A673 (cell line): ENCODE results near the gene PELI1. TPM values are rescaled to one million over a fixed set of nuclear protein-coding genes. Genes with fewer than 3 reads are reported as not detected.

Source experiments
- BruUV-seq: library from RNA; stranded (reverse); fragments of 400-500 nt; replicated peaks from 2 replicates; lab custom pipeline; 2021; lab: Mats Ljungman, UMichigan
- CTCF ChIA-PET: fragments of 300-600 bp; sonication (Branson Sonifier 250); formaldehyde crosslinking; loops from one replicate; lab custom pipeline; 2022; ENCODE audit warnings: antibody characterized with exemption; lab: Charles Lee
- POLR2A ChIA-PET: fragments of 300-600 bp; sonication (Branson Sonifier 250); formaldehyde crosslinking; loops from one replicate; lab custom pipeline; 2022; ENCODE audit warnings: antibody characterized with exemption; ENCODE audit not compliant: low non-redundant PET; lab: Charles Lee
- DNase-seq: peaks from one replicate; pipeline ENCODE4 v3.0.0-alpha.2; 2015; ENCODE audit warnings: low spot score
- H3K27ac ChIP-seq: fragments of 200-600 bp; sonication (generic); 2 replicates; pipeline ENCODE4 v1.5.1; 2016; ENCODE audit warnings: mixed run types, low read depth, mild to moderate bottlenecking, mixed read lengths, antibody characterized with exemption, low read length; ENCODE audit not compliant: poor library complexity, severe bottlenecking
- H3K27me3 ChIP-seq: fragments of 200-600 bp; sonication (generic); replicated peaks from 2 replicates; pipeline ENCODE4 v1.6.1; 2017; ENCODE audit warnings: mixed run types, low read depth, mild to moderate bottlenecking, mixed read lengths, antibody characterized with exemption, low read length; ENCODE audit not compliant: insufficient read depth, poor library complexity
- H3K36me3 ChIP-seq: fragments of 200-600 bp; sonication (generic); 2 replicates; pipeline ENCODE4 v1.6.1; 2016; ENCODE audit warnings: mixed run types, mild to moderate bottlenecking, mixed read lengths, antibody characterized with exemption, low read length; ENCODE audit not compliant: insufficient read depth, poor library complexity, severe bottlenecking
- H3K4me1 ChIP-seq: fragments of 200-600 bp; sonication (generic); 2 replicates; pipeline ENCODE4 v1.6.1; 2017; ENCODE audit warnings: mixed run types, mild to moderate bottlenecking, mixed read lengths, antibody characterized with exemption, low read length; ENCODE audit not compliant: insufficient read depth, poor library complexity, severe bottlenecking
- H3K4me3 ChIP-seq: fragments of 200-600 bp; sonication (generic); 2 replicates; pipeline ENCODE4 v1.5.1; 2016; ENCODE audit warnings: low read depth, mixed run types, mild to moderate bottlenecking, mixed read lengths, low read length; ENCODE audit not compliant: poor library complexity, severe bottlenecking
- H3K9me3 ChIP-seq: fragments of 200-600 bp; sonication (generic); 2 replicates; pipeline ENCODE4 v1.6.1; 2016; ENCODE audit warnings: mixed run types, low read depth, mild to moderate bottlenecking, mixed read lengths, antibody characterized with exemption, low read length; ENCODE audit not compliant: poor library complexity, severe bottlenecking
- EZH2 ChIP-seq: fragments of 200-600 bp; sonication (generic); IDR thresholded peaks from 2 replicates; pipeline ENCODE4 v1.6.1; 2017; ENCODE audit warnings: borderline replicate concordance, low read depth, mild to moderate bottlenecking, mixed read lengths, antibody characterized with exemption, low read length; ENCODE audit not compliant: poor library complexity, severe bottlenecking
- intact Hi-C: fragments of 100-400 bp; cut with micrococcal nuclease; formaldehyde crosslinking; loops from one replicate; pipeline ENCODE4 v1.10.0; 2022; ENCODE audit not compliant: unreplicated experiment
- total RNA-seq: library from RNA; stranded (reverse); gene quantifications from 2 replicates; pipeline ENCODE4 v1.2.3, GENCODE V29; 2021
- TF ChIP-seq, protein P1 (sequence below): fragments of 300-800, 200-600 bp; sonication (generic); conservative IDR thresholded peaks from 2 replicates; pipeline ENCODE4 v1.5.1; 2017; ENCODE audit warnings: low read depth, mild to moderate bottlenecking, antibody characterized with exemption, low read length, moderate library complexity, mixed read lengths

The PELI1 gene
- total RNA-seq, 1 experiment from 2014 or later = 35.1 TPM

GRCh38 chr2:64186699-64187605 lies 42.7 kb upstream of the PELI1 start:
- H3K4me1 ChIP-seq = peaks cover 63% of the 10 kb centered on the region
- H3K27me3 ChIP-seq = no peaks in the 10 kb centered on the region
- DNase-seq = peak; percentile 92
- intact Hi-C loops = no loop called here
- no peaks in the 10 kb centered on the region for H3K36me3 ChIP-seq
- H3K27ac ChIP-seq = no peak overlapping the region
- no peaks in the 10 kb centered on the region for H3K9me3 ChIP-seq
- no peak overlapping the region for H3K4me3 ChIP-seq
- no peak for TF ChIP-seq EZH2
- TF ChIP-seq, protein P1, sequence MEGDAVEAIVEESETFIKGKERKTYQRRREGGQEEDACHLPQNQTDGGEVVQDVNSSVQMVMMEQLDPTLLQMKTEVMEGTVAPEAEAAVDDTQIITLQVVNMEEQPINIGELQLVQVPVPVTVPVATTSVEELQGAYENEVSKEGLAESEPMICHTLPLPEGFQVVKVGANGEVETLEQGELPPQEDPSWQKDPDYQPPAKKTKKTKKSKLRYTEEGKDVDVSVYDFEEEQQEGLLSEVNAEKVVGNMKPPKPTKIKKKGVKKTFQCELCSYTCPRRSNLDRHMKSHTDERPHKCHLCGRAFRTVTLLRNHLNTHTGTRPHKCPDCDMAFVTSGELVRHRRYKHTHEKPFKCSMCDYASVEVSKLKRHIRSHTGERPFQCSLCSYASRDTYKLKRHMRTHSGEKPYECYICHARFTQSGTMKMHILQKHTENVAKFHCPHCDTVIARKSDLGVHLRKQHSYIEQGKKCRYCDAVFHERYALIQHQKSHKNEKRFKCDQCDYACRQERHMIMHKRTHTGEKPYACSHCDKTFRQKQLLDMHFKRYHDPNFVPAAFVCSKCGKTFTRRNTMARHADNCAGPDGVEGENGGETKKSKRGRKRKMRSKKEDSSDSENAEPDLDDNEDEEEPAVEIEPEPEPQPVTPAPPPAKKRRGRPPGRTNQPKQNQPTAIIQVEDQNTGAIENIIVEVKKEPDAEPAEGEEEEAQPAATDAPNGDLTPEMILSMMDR = no peak
- POLR2A ChIA-PET = no interaction called here
- BruUV-seq = no TSS peak
- CTCF ChIA-PET = no interaction called here

- CTCF ChIA-PET = no interaction called here
- no peaks in the 10 kb centered on the region for H3K27me3 ChIP-seq
- no peaks in the 10 kb centered on the region for H3K36me3 ChIP-seq
- intact Hi-C loops = no loop called here
- POLR2A ChIA-PET = no interaction called here
- no peak for DNase-seq
- peaks cover 19% of the 10 kb centered on the region for H3K4me1 ChIP-seq
- no peak overlapping the region for H3K4me3 ChIP-seq
- no peak for TF ChIP-seq EZH2
- TF ChIP-seq, protein P1 = no peak
- BruUV-seq = no TSS peak
- no peak overlapping the region for H3K27ac ChIP-seq
- H3K9me3 ChIP-seq = no peaks in the 10 kb centered on the region
Observed at GRCh38 chr2:64179582-64180321, 35.5 kb upstream of the PELI1 start.

DNA sequence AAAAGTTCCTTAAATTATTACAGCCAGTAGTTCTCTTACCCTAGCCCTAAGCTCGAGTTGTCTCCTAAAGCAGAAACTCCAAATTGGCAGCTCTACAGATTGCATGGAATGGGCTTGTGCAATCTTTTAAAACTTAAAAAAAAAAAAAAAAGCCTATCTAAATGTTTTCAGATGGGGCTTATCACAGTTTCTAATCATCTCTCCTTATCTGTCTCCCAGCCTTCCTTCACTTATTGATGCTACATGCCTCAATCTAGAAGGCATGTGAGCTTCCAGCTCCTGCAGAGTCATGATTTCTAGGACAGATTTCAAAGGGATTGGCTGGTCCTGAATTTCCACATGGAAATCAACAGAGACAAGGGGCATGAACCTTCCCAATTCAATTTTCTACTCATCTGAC lies 33.1 kb upstream of the PELI1 start:
- Histone ChIP-seq H3K4me1 (peaks cover 32% of the 10 kb centered on the region), H3K27ac (no peak overlapping the region), H3K4me3 (no peak overlapping the region), H3K9me3 (no peaks in the 10 kb centered on the region), H3K36me3 (no peaks in the 10 kb centered on the region), H3K27me3 (no peaks in the 10 kb centered on the region)
- CTCF ChIA-PET = interaction anchor here (0.6 kb wide), 1 partner anchor 118 kb away, joined by 5 read pairs; no protein-coding TSS in a partner anchor
- intact Hi-C loops = no loop called here
- TF ChIP-seq EZH2 = no peak
- TF ChIP-seq, protein P1 = no peak
- peak; percentile 33 for DNase-seq
- POLR2A ChIA-PET = no interaction called here
- no TSS peak for BruUV-seq
